Uterus (tissue), 4 donors: ENCODE results near the gene NDUFB11. TPM values are rescaled to one million over a fixed set of nuclear protein-coding genes. Genes with fewer than 3 reads are reported as not detected.
"Not testable (repeated sequence)": the region's sequence is repeated elsewhere in the genome, so short reads cannot be mapped to it uniquely, and the experiment has no call there.

Source experiments
- DNase-seq, 2 donors: peaks; one replicate each; pipeline ENCODE4 v3.0.0-alpha.2; 2019 to 2020
- H3K27ac ChIP-seq, 2 donors: fragments of 200-600 bp; sonication (generic); 1 replicate in 1 of 2; 2 replicates in 1 of 2; pipeline ENCODE4 v1.5.1; 2016 to 2018
- H3K27me3 ChIP-seq, 2 donors: fragments of 200-600 bp; sonication (generic); one replicate each; pipeline ENCODE4 v1.5.1; 2018 to 2019; ENCODE audit warnings: control low read depth in 1 of 2
- H3K36me3 ChIP-seq, 2 donors: fragments of 200-600 bp; sonication (generic); one replicate each; pipeline ENCODE4 v1.5.1; 2019; ENCODE audit warnings: control low read depth in 1 of 2
- H3K4me1 ChIP-seq, 2 donors: fragments of 200-600 bp; sonication (generic); one replicate each; pipeline ENCODE4 v1.5.1; 2018 to 2019; ENCODE audit warnings: control low read depth in 1 of 2
- H3K4me3 ChIP-seq, 2 donors: fragments of 200-600 bp; sonication (generic); 1 replicate in 1 of 2; 2 replicates in 1 of 2; pipeline ENCODE4 v1.5.1; 2018 to 2019; ENCODE audit warnings: mild to moderate bottlenecking in 1 of 2
- H3K9me3 ChIP-seq, 2 donors: fragments of 200-600 bp; sonication (generic); one replicate each; pipeline ENCODE4 v1.5.1; 2019; ENCODE audit warnings: control low read depth in 1 of 2
- POLR2A ChIP-seq, 2 donors: fragments of 450-650 bp; IDR thresholded peaks; one replicate each; pipeline ENCODE4 v1.6.1; 2016; ENCODE audit warnings: antibody characterized with exemption in 2 of 2, mild to moderate bottlenecking in 1 of 2, moderate library complexity in 1 of 2
- intact Hi-C: fragments of 100-400 bp; cut with DNase I; formaldehyde crosslinking; loops from one replicate; pipeline ENCODE4 v1.15.1; 2023; ENCODE audit warnings: low total_unique reads
- total RNA-seq, 4 donors: library from RNA; depleted of rRNA in 3 of 4; stranded (reverse); fragments of >200 nt in 3 of 4; gene quantifications; one replicate each; pipeline versions ENCODE4 v1.1.0 to v1.2.4, GENCODE V29; 2014 to 2023
- TF ChIP-seq, protein P1 (sequence below), 4 experiments: fragments of 200-600 bp in 2 of 4; fragments of 450-650 bp in 2 of 4; sonication (generic) in 2 of 4; IDR thresholded peaks; one replicate each; pipeline ENCODE4 v1.5.1; 2016 to 2019; ENCODE audit warnings: antibody characterized with exemption in 4 of 4, mild to moderate bottlenecking in 2 of 4, moderate library complexity in 1 of 4
- donor health status: DM: yes; HTN: yes; CAD: no.

NDUFB11 gene
- total RNA-seq, 4 donors from 2014 or later = 28.6 to 42.6 (median 35.5) TPM

DNA sequence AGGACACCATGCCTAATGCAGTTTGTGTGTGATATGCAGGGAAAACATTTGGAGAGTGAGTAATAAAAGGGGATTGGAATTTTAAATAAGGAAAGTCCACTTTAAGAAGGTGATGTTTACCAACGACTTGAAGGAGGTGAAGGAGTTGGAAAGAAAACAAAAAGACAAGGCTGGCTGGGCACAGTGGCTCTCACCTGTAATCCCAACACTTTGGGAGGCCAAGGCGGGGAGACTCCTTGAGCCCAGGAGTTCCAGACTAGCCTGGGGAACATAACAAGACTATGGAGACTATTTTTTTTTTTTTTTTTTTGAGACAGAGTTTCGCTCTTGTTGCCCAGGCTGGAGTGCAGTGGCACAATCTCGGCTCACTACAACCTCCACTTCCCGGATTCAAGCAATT lies 11.0 kb downstream of the NDUFB11 start:
- intact Hi-C loops = no loop called here
- Histone ChIP-seq H3K36me3 (no peaks in the 10 kb centered on the region), H3K27me3 (no peaks in the 10 kb centered on the region), H3K4me1 (no peaks in the 10 kb centered on the region), H3K27ac (no peak overlapping the region), H3K4me3 (no peak overlapping the region), H3K9me3 (no peaks in the 10 kb centered on the region)
- TF ChIP-seq, protein P1, sequence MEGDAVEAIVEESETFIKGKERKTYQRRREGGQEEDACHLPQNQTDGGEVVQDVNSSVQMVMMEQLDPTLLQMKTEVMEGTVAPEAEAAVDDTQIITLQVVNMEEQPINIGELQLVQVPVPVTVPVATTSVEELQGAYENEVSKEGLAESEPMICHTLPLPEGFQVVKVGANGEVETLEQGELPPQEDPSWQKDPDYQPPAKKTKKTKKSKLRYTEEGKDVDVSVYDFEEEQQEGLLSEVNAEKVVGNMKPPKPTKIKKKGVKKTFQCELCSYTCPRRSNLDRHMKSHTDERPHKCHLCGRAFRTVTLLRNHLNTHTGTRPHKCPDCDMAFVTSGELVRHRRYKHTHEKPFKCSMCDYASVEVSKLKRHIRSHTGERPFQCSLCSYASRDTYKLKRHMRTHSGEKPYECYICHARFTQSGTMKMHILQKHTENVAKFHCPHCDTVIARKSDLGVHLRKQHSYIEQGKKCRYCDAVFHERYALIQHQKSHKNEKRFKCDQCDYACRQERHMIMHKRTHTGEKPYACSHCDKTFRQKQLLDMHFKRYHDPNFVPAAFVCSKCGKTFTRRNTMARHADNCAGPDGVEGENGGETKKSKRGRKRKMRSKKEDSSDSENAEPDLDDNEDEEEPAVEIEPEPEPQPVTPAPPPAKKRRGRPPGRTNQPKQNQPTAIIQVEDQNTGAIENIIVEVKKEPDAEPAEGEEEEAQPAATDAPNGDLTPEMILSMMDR (IDR thresholded peaks at IDR 0.05) = no peak
- no peak for TF ChIP-seq POLR2A (IDR thresholded peaks at IDR 0.05)
- DNase-seq = no peak

DNA sequence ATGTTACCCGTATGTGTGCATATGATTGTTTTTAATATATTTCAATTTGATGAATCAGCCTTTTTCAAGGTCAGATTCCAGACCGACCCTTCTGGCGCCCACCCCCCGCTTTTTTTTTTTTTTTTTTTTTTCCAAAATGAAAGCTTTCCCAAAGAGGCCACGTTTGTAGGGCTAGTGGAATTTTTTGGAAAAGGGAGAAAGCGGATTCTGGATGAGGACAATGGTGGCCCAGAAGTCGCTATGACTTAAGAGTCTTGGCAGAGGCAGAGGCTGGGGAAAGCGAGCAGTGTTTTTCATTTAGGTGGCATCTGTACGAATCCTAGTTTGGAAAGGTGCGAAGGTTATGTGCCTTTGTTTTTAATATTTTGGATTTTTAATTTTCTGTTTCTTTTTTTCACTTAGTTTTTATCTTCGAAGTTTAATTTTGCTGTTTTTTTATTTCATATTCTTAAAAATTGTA lies 14.6 kb downstream of the NDUFB11 start:
- H3K27ac ChIP-seq = peak overlapping the region; percentile 80 to 81
- peak overlapping the region; percentile 41 to 48 for H3K4me3 ChIP-seq
- no peaks in the 10 kb centered on the region for H3K4me1 ChIP-seq
- TF ChIP-seq POLR2A (IDR thresholded peaks at IDR 0.05) = no peak
- TF ChIP-seq, protein P1 (IDR thresholded peaks at IDR 0.05) = no peak
- intact Hi-C loops = no loop called here
- H3K36me3 ChIP-seq = no peaks in the 10 kb centered on the region
- no peak for DNase-seq
- no peaks in the 10 kb centered on the region for H3K9me3 ChIP-seq
- H3K27me3 ChIP-seq = no peaks in the 10 kb centered on the region

DNA sequence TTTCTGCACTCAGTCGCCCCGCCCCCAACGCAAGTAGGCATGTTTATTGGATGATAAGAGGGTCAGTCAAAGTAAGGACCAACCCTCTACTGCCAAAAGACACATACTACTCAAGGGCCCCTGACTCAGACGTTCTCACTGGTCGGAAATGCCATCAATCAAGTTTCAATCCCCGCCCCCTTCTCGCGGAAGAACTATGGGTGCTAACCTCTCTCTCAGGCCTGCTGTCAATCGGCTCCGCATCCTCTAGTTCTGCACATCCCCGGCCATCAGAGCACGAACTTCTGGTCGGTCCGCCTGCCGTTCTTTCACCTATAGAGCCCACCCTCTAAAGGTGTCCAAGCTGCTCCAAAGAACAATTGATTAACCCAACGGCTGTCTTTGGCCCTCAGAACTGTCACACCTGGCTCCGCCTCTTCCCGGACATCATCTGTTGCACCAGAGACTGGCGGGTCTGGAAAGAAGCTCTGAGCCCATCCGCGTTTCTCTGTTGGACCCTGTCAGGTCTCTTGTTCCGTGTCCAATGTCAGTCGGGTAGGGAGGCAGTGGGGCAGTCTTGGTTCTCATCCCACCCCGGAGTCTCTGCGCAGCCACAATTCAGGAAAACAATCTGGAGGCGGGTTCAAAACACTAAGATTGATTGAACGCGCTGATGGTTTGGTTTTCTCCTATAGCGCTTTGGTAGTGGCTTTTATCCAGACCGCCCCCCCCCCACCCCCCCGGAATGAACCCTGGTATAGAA lies 15.2 kb downstream of the NDUFB11 start:
- Histone ChIP-seq H3K27ac (peak overlapping the region; percentile 80 to 81), H3K27me3 (no peaks in the 10 kb centered on the region), H3K36me3 (no peaks in the 10 kb centered on the region), H3K4me1 (no peaks in the 10 kb centered on the region), H3K4me3 (peak overlapping the region; percentile 41 to 48), H3K9me3 (no peaks in the 10 kb centered on the region)
- DNase-seq = peak; percentile 92 to 95
- intact Hi-C loops = no loop called here
- no peak for TF ChIP-seq POLR2A (IDR thresholded peaks at IDR 0.05)
- TF ChIP-seq, protein P1 (IDR thresholded peaks at IDR 0.05) = no peak

DNA sequence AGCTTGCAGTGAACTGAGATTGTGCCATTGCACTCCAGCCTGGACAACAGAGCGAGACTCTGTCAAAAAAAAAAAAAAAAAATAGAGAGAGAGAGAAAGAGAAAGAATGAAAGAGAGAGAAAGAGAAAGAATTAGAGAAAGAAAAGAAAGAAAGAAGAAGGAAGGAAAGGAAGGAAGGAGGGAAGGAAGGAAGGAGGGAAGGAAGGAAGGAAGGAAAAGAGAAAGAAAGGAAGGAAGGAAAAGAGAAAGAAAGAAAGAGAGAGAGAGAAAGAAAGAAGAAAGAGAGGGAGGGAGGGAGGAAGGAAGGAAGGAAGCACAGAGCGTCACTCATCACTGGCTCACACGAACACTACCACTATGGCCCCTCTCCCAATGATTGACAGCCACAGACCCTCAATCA lies 20.0 kb downstream of the NDUFB11 start:
- intact Hi-C loops, DNase-seq, H3K9me3 ChIP-seq, H3K4me1 ChIP-seq, H3K27me3 ChIP-seq, H3K4me3 ChIP-seq, H3K36me3 ChIP-seq, H3K27ac ChIP-seq: not testable (repeated sequence)

DNA sequence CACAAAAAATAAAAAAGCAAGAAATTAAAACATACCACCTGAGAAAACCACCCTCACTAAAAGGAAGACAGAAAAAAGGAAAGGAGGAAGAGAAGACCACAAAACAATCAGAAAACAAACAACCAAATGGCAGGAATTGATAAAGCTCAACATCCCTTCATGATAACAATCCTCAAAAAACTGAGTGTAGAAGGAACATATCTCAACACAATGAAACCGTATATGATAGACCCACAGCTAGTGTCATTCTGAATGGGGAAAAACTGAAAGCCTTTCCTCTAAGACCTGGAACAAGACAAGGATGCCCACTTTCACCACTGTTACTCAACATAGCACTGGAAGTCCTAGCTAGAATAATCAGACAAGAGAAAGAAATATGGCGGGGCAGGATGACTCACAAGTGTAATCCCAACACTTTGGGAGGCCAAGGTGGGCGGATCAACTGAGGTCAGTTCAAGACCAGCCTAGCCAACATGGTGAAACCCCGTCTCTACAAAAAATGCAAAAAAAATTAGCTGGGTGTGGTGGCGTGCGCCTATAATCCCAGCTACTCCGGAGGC lies 27.9 kb downstream of the NDUFB11 start:
- H3K4me1 ChIP-seq, H3K36me3 ChIP-seq, H3K4me3 ChIP-seq, intact Hi-C loops, H3K27ac ChIP-seq, H3K9me3 ChIP-seq, DNase-seq, H3K27me3 ChIP-seq: not testable (repeated sequence)

DNA sequence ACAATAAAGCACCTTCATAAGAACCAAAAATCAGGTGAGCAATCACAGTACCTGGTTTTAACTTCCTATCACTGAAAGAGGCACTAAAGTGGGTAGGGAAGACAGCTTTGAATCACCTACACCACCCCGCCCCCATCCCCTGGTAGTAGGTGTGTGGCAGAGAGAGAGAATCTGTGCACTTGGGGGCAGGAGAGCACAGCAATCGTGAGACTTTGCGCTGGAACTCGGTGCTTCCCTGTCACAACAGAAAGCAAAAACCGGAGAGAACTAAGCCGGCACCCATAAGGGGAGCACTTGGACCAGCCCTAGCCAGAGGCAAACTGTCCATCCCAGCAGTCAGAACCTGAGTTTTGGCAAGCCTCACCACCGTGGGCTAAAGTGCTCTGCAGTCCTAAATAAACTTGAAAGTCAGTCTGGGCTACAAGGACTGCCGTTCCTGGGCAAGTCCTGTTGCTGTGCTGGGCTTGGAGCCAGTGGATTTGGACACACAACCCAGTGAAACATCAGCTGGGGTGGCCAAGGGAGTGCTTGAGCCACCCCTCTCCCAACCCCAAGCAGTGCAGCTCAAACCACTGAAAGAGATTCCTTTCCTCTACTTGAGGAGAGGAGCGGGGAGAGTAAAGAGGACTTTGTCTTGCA lies 32.1 kb downstream of the NDUFB11 start:
- TF ChIP-seq POLR2A (IDR thresholded peaks at IDR 0.05) = no peak
- TF ChIP-seq, protein P1 (IDR thresholded peaks at IDR 0.05) = no peak
- no peak overlapping the region for H3K4me3 ChIP-seq
- intact Hi-C loops = no loop called here
- H3K36me3 ChIP-seq = no peaks in the 10 kb centered on the region
- no peaks in the 10 kb centered on the region for H3K27me3 ChIP-seq
- no peaks in the 10 kb centered on the region for H3K9me3 ChIP-seq
- H3K27ac ChIP-seq = no peak overlapping the region
- DNase-seq = no peak
- H3K4me1 ChIP-seq = no peaks in the 10 kb centered on the region

DNA sequence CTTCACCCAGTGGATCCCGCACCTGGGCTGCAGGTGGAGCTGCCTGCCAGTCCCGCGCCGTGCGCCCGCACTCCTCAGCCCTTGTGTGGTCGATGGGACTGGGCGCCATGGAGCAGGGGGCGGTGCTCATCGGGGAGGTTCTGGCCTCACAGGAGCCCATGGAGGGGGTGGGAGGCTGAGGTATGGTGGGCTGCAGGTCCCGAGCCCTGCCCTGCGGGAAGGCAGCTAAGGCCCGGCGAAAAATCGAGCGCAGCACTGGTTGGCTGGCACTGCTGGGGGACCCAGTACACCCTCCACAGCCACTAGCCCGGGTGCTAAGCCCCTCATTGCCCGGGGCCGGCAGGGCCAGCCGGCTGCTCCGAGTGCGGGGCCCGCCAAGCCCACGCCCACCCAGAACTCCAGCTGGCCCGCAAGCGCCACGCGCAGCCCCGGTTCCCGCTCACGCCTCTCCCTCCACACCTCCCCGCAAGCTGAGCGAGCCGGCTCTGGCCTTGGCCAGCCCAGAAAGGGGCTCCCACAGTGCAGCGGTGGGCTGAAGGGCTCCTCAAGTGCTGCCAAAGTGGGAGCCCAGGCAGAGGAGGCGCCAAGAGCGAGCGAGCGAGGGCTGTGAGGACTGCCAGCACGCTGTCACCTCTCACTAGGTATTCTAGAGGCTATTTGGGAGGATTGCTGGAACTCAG lies 33.4 kb downstream of the NDUFB11 start:
- H3K4me1 ChIP-seq, intact Hi-C loops, DNase-seq, H3K27ac ChIP-seq, H3K9me3 ChIP-seq, H3K36me3 ChIP-seq, H3K4me3 ChIP-seq, H3K27me3 ChIP-seq: not testable (repeated sequence)
